ENCODE data around the gene TCAF2.
"Not testable (repeated sequence)": the region's sequence is repeated elsewhere in the genome, so short reads cannot be mapped to it uniquely, and the experiment has no call there.

Gene TCAF2

DNA sequence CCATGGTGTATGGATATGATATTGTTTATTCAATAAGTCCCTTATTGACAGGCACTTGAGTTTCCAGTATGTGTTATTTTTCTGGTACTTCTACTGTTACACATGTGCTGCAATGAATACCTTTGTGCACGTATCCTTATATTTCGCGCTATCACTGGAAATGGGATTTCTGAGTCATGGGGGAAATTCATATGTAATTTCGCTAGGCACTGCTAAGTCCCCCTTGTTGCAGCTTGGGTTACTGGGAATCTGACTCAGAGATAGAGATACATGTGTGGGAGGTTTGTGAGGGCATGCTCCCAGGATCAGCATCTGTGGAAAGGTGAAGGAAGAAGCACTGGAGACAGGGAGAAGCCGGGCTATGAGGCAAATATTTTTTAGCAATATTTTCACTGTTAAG lies 9.9 kb downstream of the TCAF2 start:
- not testable (repeated sequence) for H3K4me1 ChIP-seq (ENCODE audit: insufficient read depth, low read length); H3K9ac ChIP-seq (ENCODE audit: low read depth, low read length); H3K27me3 ChIP-seq (ENCODE audit: insufficient read depth, low read length); H3K4me3 ChIP-seq (ENCODE audit: low read length); H3K36me3 ChIP-seq (ENCODE audit: insufficient read depth, low read length); H3K27ac ChIP-seq (ENCODE audit: low read depth, low read length); H3K9me3 ChIP-seq (ENCODE audit: insufficient read depth, low read depth, low read length)
- no CpG with 5 or more reads among the region's 5 CpGs for WGBS

DNA sequence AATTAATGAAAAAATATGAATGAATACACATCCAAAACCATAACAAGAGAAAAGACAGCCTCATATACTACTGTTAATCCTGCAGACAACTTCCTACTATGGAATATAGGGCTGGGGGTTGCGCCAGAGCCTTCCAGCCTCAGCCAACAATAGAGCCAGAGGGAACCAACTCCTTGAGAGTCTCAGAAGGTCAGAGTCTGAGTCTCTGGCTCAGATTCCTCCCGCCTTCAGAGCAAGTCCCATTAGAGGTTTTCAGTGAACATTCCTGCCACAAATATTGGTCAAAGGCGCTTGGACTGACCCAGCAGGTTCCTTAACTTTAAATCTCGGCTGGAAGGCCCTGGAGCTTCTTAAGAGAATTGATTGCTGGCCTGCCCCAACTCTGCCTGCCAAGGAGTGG lies 11.7 kb downstream of the TCAF2 start:
- no CpG with 5 or more reads among the region's 4 CpGs for WGBS
- H3K9ac ChIP-seq (ENCODE audit: low read depth, low read length); H3K27ac ChIP-seq (ENCODE audit: low read depth, low read length); H3K4me3 ChIP-seq (ENCODE audit: low read length); H3K36me3 ChIP-seq (ENCODE audit: insufficient read depth, low read length); H3K9me3 ChIP-seq (ENCODE audit: insufficient read depth, low read depth, low read length); H3K4me1 ChIP-seq (ENCODE audit: insufficient read depth, low read length); H3K27me3 ChIP-seq (ENCODE audit: insufficient read depth, low read length): not testable (repeated sequence)

DNA sequence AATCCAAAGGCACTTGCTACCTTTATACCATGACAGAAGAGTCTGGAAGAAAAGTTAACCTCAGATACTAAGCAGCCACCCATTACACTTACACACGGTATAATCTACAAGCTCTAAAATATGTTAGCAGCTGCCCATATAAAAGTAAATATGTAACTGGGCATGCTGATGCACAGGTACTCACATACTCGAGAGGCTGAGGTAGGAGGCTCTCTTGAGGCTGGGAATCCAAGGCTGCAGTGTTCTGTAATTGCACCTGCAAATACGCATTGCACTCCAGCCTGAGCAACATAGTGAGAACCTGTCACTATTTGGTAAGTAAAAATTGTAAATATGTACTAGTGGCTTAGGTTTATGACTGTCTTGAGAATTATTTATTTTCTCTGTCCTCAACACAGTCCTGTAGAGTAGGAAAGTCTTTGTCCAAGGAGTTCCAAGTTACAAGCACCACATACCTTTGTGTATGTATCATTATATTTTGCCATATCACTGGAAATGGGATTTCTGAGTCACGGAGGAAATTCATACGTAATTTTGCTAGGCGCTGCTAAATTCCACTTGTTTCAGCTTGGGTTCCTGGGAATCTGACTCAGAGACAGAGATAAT lies 12.3 kb downstream of the TCAF2 start:
- H3K27me3 ChIP-seq (ENCODE audit: insufficient read depth, low read length); H3K4me3 ChIP-seq (ENCODE audit: low read length); H3K9ac ChIP-seq (ENCODE audit: low read depth, low read length); H3K36me3 ChIP-seq (ENCODE audit: insufficient read depth, low read length); H3K9me3 ChIP-seq (ENCODE audit: insufficient read depth, low read depth, low read length); H3K27ac ChIP-seq (ENCODE audit: low read depth, low read length); H3K4me1 ChIP-seq (ENCODE audit: insufficient read depth, low read length): not testable (repeated sequence)
- no CpG with 5 or more reads among the region's 6 CpGs for WGBS

DNA sequence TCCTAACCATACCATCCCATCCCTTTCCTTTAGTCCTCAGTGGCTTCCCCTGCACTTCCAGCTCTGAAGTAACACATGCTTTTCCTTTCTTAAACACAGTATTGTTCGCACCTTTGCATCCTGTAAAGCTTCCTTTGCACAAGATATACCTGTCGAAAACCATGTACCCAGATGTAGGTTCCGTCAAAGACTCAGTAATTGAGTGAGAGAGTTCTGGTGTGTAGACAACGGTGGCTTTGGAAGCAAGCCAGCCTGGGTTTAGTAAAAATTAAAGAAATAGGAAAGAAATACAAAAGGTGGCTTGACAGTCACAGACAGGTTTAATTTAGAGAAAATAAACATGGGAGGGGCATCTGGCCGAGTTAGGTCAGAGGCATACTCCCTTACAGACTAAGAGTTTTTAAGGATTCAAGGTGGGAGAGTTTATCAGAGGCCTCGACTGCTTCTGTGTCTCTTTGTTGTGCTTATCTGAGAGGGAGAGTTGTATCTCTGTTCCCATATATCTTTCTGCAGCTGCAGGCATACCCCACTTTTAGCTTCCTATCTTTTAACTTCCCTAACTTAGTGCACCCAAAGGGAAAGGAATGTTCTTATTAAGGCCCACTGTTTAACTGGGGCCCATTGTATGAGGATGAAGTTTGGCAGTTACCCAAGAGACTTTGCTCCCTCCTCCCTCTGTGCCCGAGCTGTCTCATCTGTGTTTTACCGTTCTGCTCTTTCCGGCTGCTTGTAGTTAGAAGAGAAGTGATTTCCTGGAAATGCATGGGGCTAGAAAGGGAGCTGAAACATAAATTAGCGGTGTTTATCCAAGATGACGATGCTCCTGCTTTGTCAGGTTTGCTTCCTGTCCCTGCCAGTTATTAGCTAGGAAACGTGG lies 14.8 kb downstream of the TCAF2 start:
- H3K27ac ChIP-seq (ENCODE audit: low read depth, low read length); H3K36me3 ChIP-seq (ENCODE audit: insufficient read depth, low read length); H3K4me3 ChIP-seq (ENCODE audit: low read length); H3K4me1 ChIP-seq (ENCODE audit: insufficient read depth, low read length); H3K9ac ChIP-seq (ENCODE audit: low read depth, low read length); H3K9me3 ChIP-seq (ENCODE audit: insufficient read depth, low read depth, low read length); H3K27me3 ChIP-seq (ENCODE audit: insufficient read depth, low read length): not testable (repeated sequence)
- WGBS: no CpG with 5 or more reads among the region's 12 CpGs

DNA sequence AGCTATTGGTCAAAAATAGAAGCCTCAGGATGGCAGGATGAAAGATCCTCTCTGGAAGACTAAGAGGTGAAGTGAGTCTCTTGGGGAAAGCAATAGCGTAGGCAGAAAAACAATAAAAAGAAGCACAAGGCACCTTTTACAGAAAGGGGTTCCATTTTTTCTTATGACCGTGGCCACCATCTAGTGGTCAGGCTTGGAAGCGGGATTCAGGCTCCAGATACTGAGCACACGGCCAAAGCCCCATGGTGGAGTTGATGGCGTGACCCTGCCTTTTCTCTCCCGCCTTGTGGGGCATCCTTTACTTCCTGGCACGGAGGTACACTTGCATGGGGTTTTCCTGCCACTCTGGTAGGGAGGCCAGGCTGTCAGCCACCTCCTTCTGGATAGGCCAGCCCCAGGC lies 18.6 kb downstream of the TCAF2 start:
- not testable (repeated sequence) for H3K4me1 ChIP-seq (ENCODE audit: insufficient read depth, low read length); H3K9ac ChIP-seq (ENCODE audit: low read depth, low read length); H3K27me3 ChIP-seq (ENCODE audit: insufficient read depth, low read length); H3K9me3 ChIP-seq (ENCODE audit: insufficient read depth, low read depth, low read length); H3K36me3 ChIP-seq (ENCODE audit: insufficient read depth, low read length); H3K4me3 ChIP-seq (ENCODE audit: low read length); H3K27ac ChIP-seq (ENCODE audit: low read depth, low read length)
- no CpG with 5 or more reads among the region's 7 CpGs for WGBS

DNA sequence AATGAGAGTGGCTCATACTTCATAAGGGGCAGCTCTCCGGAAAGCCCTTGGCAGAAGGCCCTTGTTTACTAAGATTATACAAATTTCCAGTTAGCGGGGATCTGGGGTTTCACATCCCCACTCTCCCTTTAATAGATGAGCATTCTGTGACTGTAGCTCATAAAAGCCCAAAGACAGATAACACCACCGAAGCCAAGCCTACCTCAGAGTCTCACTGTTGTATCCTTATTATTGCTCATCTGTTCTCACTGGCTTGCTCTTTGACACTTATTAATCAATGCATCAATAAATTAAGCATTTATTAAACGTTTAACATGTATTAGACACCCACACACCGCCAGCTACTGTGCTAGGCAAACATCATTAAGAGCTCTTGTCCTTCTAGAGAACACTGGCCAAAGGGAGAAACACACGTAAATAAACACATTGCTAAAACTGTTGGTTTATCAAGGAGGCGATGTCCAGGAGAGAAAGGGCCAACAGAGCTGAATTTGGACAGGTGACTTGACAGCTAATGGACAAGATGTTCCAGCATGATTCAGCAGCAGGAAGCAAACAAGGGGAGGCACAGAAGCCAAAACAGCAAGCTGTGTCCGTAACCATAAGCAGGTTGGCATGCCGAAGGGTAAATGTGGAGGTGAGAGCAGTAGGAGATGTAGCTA lies 19.9 kb downstream of the TCAF2 start:
- H3K27me3 ChIP-seq (ENCODE audit: insufficient read depth, low read length); H3K4me1 ChIP-seq (ENCODE audit: insufficient read depth, low read length); H3K9me3 ChIP-seq (ENCODE audit: insufficient read depth, low read depth, low read length); H3K9ac ChIP-seq (ENCODE audit: low read depth, low read length); H3K27ac ChIP-seq (ENCODE audit: low read depth, low read length); H3K36me3 ChIP-seq (ENCODE audit: insufficient read depth, low read length); H3K4me3 ChIP-seq (ENCODE audit: low read length): not testable (repeated sequence)
- WGBS: 80% methylated on average over 1 of the region's 9 CpGs

DNA sequence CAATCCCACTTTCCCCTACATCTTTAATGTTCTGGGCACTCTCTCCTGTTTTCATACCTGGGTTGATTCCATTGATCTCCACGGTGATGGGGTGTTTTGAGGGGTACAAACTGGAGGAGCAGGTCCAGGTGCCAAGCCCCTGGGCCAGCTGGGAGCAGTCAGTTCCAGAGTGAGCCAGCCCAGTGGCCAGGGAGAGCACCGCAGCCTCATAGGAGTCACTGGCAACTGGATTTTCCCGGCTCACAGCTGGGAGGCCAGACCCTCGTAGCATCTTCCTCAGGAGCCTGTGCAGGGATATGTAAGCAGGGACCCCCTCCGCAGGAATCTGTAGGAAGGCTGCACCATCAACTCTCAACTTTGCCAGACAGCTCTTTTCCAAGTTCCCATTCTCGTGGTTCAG lies 25.8 kb downstream of the TCAF2 start:
- not testable (repeated sequence) for H3K27me3 ChIP-seq (ENCODE audit: insufficient read depth, low read length); H3K9me3 ChIP-seq (ENCODE audit: insufficient read depth, low read depth, low read length); H3K27ac ChIP-seq (ENCODE audit: low read depth, low read length); H3K4me1 ChIP-seq (ENCODE audit: insufficient read depth, low read length); H3K36me3 ChIP-seq (ENCODE audit: insufficient read depth, low read length); H3K4me3 ChIP-seq (ENCODE audit: low read length); H3K9ac ChIP-seq (ENCODE audit: low read depth, low read length)
- WGBS: no CpG with 5 or more reads among the region's 6 CpGs

DNA sequence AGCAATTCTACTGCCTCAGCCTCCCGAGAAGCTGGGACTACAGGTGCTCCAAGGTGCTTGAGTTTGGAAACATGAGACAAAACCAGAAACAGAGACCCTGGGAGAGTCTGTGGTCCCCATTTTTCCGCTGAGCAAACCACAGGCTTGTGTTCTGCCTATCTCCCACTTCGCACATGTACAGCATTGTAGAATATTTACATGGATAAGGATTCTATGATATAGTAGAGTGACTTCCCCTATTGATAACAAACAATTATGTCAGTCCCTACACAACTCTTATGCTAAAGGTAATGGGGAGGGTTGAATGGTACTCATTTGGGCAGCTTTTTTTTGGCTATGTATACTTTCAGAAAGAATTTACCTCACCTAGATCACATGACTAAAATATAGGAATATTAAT lies 29.1 kb downstream of the TCAF2 start:
- H3K9me3 ChIP-seq (ENCODE audit: insufficient read depth, low read depth, low read length); H3K9ac ChIP-seq (ENCODE audit: low read depth, low read length); H3K27ac ChIP-seq (ENCODE audit: low read depth, low read length); H3K27me3 ChIP-seq (ENCODE audit: insufficient read depth, low read length); H3K4me3 ChIP-seq (ENCODE audit: low read length); H3K4me1 ChIP-seq (ENCODE audit: insufficient read depth, low read length); H3K36me3 ChIP-seq (ENCODE audit: insufficient read depth, low read length): not testable (repeated sequence)
- whole genome bisulfite sequencing: no CpG with 5 or more reads among the region's 3 CpGs

DNA sequence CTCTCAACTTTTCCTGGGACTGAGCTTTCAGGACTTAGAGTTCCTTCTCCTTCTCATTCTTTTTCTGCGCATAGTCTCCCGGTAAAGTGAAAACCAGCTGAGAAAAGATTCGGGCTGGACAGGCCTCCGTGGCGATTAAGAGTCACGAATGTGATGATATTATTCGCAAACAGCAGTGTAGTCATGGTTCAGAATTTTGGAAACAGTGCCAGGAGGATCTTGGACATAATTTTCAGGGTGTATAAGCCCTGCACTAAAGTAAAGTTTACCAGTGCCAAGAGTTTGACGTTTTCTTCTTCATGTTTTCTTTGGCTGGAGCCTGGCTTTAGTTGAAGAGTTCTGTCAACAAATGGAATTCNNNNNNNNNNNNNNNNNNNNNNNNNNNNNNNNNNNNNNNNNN lies 29.7 kb downstream of the TCAF2 start:
- not testable (repeated sequence) for H3K9me3 ChIP-seq (ENCODE audit: insufficient read depth, low read depth, low read length); H3K36me3 ChIP-seq (ENCODE audit: insufficient read depth, low read length); H3K4me3 ChIP-seq (ENCODE audit: low read length); H3K4me1 ChIP-seq (ENCODE audit: insufficient read depth, low read length); H3K9ac ChIP-seq (ENCODE audit: low read depth, low read length); H3K27me3 ChIP-seq (ENCODE audit: insufficient read depth, low read length); H3K27ac ChIP-seq (ENCODE audit: low read depth, low read length)
- WGBS: no CpG with 5 or more reads among the region's 8 CpGs

Data from HUES64 (cell line).